K562 (cell line): ENCODE measurements around the gene FAM156A.
"Not testable (repeated sequence)": the region's sequence is repeated elsewhere in the genome, so short reads cannot be mapped to it uniquely, and the experiment has no call there.

Experiments
- MTF1 ChIP-seq: fragments of 250-450 bp; sonication (Bioruptor Pico); IDR thresholded peaks from 2 replicates; pipeline ENCODE4 v1.9.0; 2021; ENCODE audit warnings: moderate library complexity, mild to moderate bottlenecking, inconsistent platforms, borderline replicate concordance
- POLR2AphosphoS5 ChIP-seq: IDR thresholded peaks from 2 replicates; pipeline ENCODE4 v1.6.1; 2011; ENCODE audit warnings: mild to moderate bottlenecking, low read depth, low read length, moderate library complexity; ENCODE audit not compliant: control insufficient read depth, insufficient read depth
- SOX6 ChIP-seq: fragments of 450-650 bp; IDR thresholded peaks from 2 replicates; pipeline ENCODE4 v1.6.1; 2014; ENCODE audit warnings: mild to moderate bottlenecking
- TCF7 ChIP-seq: sonication (generic); IDR thresholded peaks from 2 replicates; pipeline ENCODE4 v1.6.1; 2016; ENCODE audit warnings: antibody characterized with exemption, borderline replicate concordance

- TF ChIP-seq TCF7, SOX6, MTF1, POLR2AphosphoS5: not testable (repeated sequence)
Observed at GRCh38 chrX:52935470-52935784, 22.9 kb downstream of the FAM156A start.
